Loucy (cell line): ENCODE data around the gene CUL2.
A peak's percentile ranks its signal among the peaks of the same experiment; 100 is the strongest.

Experiments
- H2AFZ ChIP-seq: fragments of 200-600 bp; sonication (generic); 2 replicates; pipeline ENCODE4 v1.6.0; 2016; ENCODE audit warnings: antibody characterized with exemption, mild to moderate bottlenecking, low read length, moderate library complexity
- H3F3A ChIP-seq: fragments of 200-600 bp; 2 replicates; pipeline ENCODE4 v1.6.0; 2016; ENCODE audit warnings: antibody characterized with exemption, low read depth, mild to moderate bottlenecking
- H3K27me3 ChIP-seq: fragments of 200-600 bp; sonication (generic); 2 replicates; pipeline ENCODE4 v1.6.1; 2014; ENCODE audit warnings: low read length, mild to moderate bottlenecking; ENCODE audit not compliant: insufficient read depth, poor library complexity, severe bottlenecking
- H3K36me3 ChIP-seq: fragments of 200-600 bp; sonication (generic); 2 replicates; pipeline ENCODE4 v1.6.1; 2016; ENCODE audit warnings: low read length; ENCODE audit not compliant: insufficient read depth
- H3K4me1 ChIP-seq: fragments of 200-600 bp; sonication (generic); 2 replicates; pipeline ENCODE4 v1.5.1; 2014; ENCODE audit warnings: low read length, mild to moderate bottlenecking; ENCODE audit not compliant: insufficient read depth, poor library complexity, severe bottlenecking
- H3K4me2 ChIP-seq: fragments of 200-600 bp; sonication (generic); 2 replicates; pipeline ENCODE4 v1.6.0; 2014; ENCODE audit warnings: antibody characterized with exemption, low read length, low read depth, mild to moderate bottlenecking; ENCODE audit not compliant: poor library complexity, severe bottlenecking
- H3K4me3 ChIP-seq: fragments of 200-600 bp; sonication (generic); 2 replicates; pipeline ENCODE4 v1.5.1; 2014; ENCODE audit warnings: low read length, mild to moderate bottlenecking, mixed read lengths; ENCODE audit not compliant: poor library complexity, severe bottlenecking
- H3K79me2 ChIP-seq: fragments of 200-600 bp; sonication (generic); 2 replicates; pipeline ENCODE4 v1.6.1; 2014; ENCODE audit warnings: low read length; ENCODE audit not compliant: insufficient read depth
- H3K9ac ChIP-seq: fragments of 200-600 bp; sonication (generic); 2 replicates; pipeline ENCODE4 v1.6.0; 2014; ENCODE audit warnings: mild to moderate bottlenecking, low read depth, low read length, moderate library complexity; ENCODE audit not compliant: poor library complexity, severe bottlenecking
- H3K9me2 ChIP-seq: fragments of 200-600 bp; sonication (generic); replicated peaks from 2 replicates; pipeline ENCODE4 v1.6.1; 2016; ENCODE audit warnings: low read depth, low read length, mixed read lengths
- H3K9me3 ChIP-seq: fragments of 200-600 bp; sonication (generic); 2 replicates; pipeline ENCODE4 v1.6.1; 2014; ENCODE audit warnings: mild to moderate bottlenecking, antibody characterized with exemption, low read length, low read depth; ENCODE audit not compliant: insufficient read depth
- H4K20me1 ChIP-seq: fragments of 200-600 bp; sonication (generic); 2 replicates; pipeline ENCODE4 v1.6.0; 2014; ENCODE audit warnings: antibody characterized with exemption, low read length, mild to moderate bottlenecking; ENCODE audit not compliant: insufficient read depth, poor library complexity, severe bottlenecking
- EZH2phosphoT487 ChIP-seq: fragments of 200-600 bp; IDR thresholded peaks from 2 replicates; pipeline ENCODE4 v1.6.1; 2018; ENCODE audit warnings: antibody characterized with exemption, mild to moderate bottlenecking, moderate library complexity, borderline replicate concordance
- TF ChIP-seq, protein P1 (sequence below): fragments of 200-600 bp; sonication (generic); conservative IDR thresholded peaks from 2 replicates; pipeline ENCODE4 v1.5.1; 2014; ENCODE audit warnings: mild to moderate bottlenecking, antibody characterized with exemption, low read length

Gene CUL2

DNA sequence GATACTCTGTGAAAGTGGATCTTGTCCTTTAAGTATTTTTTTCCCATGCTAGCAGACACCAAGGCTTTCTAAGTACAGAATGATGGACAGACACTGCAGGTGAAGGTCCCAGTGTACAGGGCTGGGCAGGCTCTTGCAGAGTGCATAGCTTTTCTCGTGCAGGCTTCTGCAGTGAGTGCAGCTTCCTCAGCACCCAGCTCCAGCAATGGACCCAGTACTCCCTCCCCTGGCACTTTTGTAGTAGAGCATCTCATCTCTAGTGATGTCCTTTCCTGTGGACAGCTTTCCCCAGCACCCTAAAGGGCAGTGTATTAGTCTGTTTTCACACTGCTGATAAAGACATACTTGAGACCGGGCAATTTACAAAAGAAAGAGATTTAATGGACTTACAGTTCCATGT lies 104.3 kb downstream of the CUL2 start:
- Histone ChIP-seq H3K4me3 (no peak overlapping the region), H3K79me2 (no peaks in the 10 kb centered on the region), H3K9me3 (peaks cover 8% of the 10 kb centered on the region; the same call in 1 of the 2 replicates), H2AFZ (no peak overlapping the region), H3K4me1 (no peaks in the 10 kb centered on the region), H3F3A (no peaks in the 10 kb centered on the region), H3K9ac (no peak overlapping the region), H4K20me1 (no peaks in the 10 kb centered on the region), H3K9me2 (no peaks in the 10 kb centered on the region), H3K36me3 (no peaks in the 10 kb centered on the region), H3K27me3 (no peaks in the 10 kb centered on the region), H3K4me2 (no peak overlapping the region)
- no peak for TF ChIP-seq EZH2phosphoT487
- TF ChIP-seq, protein P1, sequence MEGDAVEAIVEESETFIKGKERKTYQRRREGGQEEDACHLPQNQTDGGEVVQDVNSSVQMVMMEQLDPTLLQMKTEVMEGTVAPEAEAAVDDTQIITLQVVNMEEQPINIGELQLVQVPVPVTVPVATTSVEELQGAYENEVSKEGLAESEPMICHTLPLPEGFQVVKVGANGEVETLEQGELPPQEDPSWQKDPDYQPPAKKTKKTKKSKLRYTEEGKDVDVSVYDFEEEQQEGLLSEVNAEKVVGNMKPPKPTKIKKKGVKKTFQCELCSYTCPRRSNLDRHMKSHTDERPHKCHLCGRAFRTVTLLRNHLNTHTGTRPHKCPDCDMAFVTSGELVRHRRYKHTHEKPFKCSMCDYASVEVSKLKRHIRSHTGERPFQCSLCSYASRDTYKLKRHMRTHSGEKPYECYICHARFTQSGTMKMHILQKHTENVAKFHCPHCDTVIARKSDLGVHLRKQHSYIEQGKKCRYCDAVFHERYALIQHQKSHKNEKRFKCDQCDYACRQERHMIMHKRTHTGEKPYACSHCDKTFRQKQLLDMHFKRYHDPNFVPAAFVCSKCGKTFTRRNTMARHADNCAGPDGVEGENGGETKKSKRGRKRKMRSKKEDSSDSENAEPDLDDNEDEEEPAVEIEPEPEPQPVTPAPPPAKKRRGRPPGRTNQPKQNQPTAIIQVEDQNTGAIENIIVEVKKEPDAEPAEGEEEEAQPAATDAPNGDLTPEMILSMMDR = peak; percentile 47

- Histone ChIP-seq H2AFZ (no peak overlapping the region), H3K9me3 (peaks cover 8% of the 10 kb centered on the region; the same call in 1 of the 2 replicates), H3K9ac (no peak overlapping the region), H3K4me2 (no peak overlapping the region), H3K36me3 (no peaks in the 10 kb centered on the region), H4K20me1 (no peaks in the 10 kb centered on the region), H3K27me3 (no peaks in the 10 kb centered on the region), H3K79me2 (no peaks in the 10 kb centered on the region), H3K4me3 (no peak overlapping the region), H3K9me2 (no peaks in the 10 kb centered on the region), H3K4me1 (no peaks in the 10 kb centered on the region), H3F3A (no peaks in the 10 kb centered on the region)
- TF ChIP-seq, protein P1 = no peak
- no peak for TF ChIP-seq EZH2phosphoT487
Measured at GRCh38 chr10:34985146-34985545, 105.0 kb downstream of the CUL2 start.

DNA sequence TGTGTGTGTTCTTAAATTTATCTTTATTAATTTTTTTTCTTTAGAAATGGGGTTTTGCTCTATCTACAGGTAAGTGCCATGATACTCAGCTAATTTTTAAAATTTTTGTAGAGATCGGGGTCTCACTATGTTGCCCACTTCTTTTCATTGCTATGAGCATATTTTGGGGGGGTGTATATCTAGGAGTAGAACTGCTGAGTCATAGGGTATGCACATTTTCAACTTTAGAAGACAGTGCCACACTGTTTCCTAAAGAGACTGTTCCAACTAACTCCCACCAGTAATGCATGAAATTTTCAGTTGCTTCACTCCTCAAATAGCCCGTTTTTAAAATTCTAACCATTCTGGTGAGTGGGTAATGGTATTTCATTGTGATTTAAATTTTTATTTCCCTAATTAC lies 108.3 kb downstream of the CUL2 start:
- Histone ChIP-seq H4K20me1 (no peaks in the 10 kb centered on the region), H3K79me2 (no peaks in the 10 kb centered on the region), H3K9me2 (no peaks in the 10 kb centered on the region), H3K36me3 (no peaks in the 10 kb centered on the region), H3F3A (no peaks in the 10 kb centered on the region), H3K4me1 (no peaks in the 10 kb centered on the region), H3K9ac (no peak overlapping the region), H3K9me3 (peaks cover 8% of the 10 kb centered on the region; the same call in 1 of the 2 replicates), H3K4me2 (no peak overlapping the region), H2AFZ (no peak overlapping the region), H3K4me3 (no peak overlapping the region), H3K27me3 (no peaks in the 10 kb centered on the region)
- no peak for TF ChIP-seq EZH2phosphoT487
- TF ChIP-seq, protein P1 = no peak
